ENCODE data around the gene BBX. TPM values are rescaled to one million over a fixed set of nuclear protein-coding genes. Genes with fewer than 3 reads are reported as not detected.
A peak's percentile ranks its signal among the peaks of the same experiment; 100 is the strongest.
"Not testable (repeated sequence)": the region's sequence is repeated elsewhere in the genome, so short reads cannot be mapped to it uniquely, and the experiment has no call there.

Gene BBX
- total RNA-seq, 1 donor from 2014 or later, result 39.5 TPM

DNA sequence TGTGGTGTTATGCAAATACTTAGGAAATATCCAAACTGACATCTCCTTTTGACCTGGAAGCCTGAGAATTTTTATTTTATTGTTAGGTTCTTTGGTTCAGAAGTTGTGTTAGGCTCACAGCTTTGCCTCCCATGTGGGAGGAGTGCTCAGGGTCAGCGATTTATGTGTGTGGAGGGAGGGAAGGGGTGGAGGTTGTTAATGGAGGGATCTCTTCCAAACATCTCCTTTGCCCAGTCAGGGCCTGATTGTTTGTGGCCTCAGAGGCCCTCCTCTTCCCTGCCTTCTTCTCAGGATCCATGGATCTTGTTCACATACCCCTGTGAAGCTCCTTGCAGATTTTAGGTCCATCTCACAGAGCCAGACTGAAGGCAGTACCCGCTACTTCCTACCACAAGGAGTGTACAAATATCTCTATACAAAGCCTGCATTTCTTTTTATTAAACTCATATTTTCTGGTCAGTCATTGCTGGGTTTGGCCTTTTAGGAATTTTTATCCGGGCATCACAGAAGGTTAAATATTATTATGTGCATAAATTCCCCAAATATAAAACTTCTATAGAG lies 40.3 kb downstream of the BBX start:
- intact Hi-C loops (cut with DNase I), result no loop called here
- Histone ChIP-seq H3K4me1 (peaks cover 13% of the 10 kb centered on the region), H3K27ac (no peak overlapping the region), H3K9me3 (no peaks in the 10 kb centered on the region), H3K27me3 (no peaks in the 10 kb centered on the region), H3K36me3 (no peaks in the 10 kb centered on the region), H3K4me3 (no peak overlapping the region)
- TF ChIP-seq POLR2A (IDR thresholded peaks at IDR 0.05), result no peak
- TF ChIP-seq POLR2AphosphoS5 (IDR thresholded peaks at IDR 0.05; ENCODE audit: insufficient read depth in 1 of 2, low read depth in 1 of 2), result no peak
- TF ChIP-seq, protein P1, sequence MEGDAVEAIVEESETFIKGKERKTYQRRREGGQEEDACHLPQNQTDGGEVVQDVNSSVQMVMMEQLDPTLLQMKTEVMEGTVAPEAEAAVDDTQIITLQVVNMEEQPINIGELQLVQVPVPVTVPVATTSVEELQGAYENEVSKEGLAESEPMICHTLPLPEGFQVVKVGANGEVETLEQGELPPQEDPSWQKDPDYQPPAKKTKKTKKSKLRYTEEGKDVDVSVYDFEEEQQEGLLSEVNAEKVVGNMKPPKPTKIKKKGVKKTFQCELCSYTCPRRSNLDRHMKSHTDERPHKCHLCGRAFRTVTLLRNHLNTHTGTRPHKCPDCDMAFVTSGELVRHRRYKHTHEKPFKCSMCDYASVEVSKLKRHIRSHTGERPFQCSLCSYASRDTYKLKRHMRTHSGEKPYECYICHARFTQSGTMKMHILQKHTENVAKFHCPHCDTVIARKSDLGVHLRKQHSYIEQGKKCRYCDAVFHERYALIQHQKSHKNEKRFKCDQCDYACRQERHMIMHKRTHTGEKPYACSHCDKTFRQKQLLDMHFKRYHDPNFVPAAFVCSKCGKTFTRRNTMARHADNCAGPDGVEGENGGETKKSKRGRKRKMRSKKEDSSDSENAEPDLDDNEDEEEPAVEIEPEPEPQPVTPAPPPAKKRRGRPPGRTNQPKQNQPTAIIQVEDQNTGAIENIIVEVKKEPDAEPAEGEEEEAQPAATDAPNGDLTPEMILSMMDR (IDR thresholded peaks at IDR 0.05), result no peak
- no peak for DNase-seq (ENCODE audit: extremely low spot score in 2 of 2)

GRCh38 chr3:107565244-107565643 lies 42.5 kb downstream of the BBX start:
- intact Hi-C loops (cut with DNase I); H3K4me3 ChIP-seq; H3K27me3 ChIP-seq; H3K9me3 ChIP-seq; H3K36me3 ChIP-seq; H3K27ac ChIP-seq; DNase-seq (ENCODE audit: extremely low spot score in 2 of 2): not testable (repeated sequence)
- H3K4me1 ChIP-seq, result peaks cover 13% of the 10 kb centered on the region

- H3K27ac ChIP-seq; H3K4me1 ChIP-seq; H3K27me3 ChIP-seq; H3K9me3 ChIP-seq; H3K36me3 ChIP-seq; H3K4me3 ChIP-seq; DNase-seq (ENCODE audit: extremely low spot score in 2 of 2); intact Hi-C loops (cut with DNase I): not testable (repeated sequence)
These were observed 48.3 kb downstream of the BBX start for GRCh38 chr3:107571089-107571488.

- DNase-seq (ENCODE audit: extremely low spot score in 2 of 2); H3K27ac ChIP-seq; H3K36me3 ChIP-seq; intact Hi-C loops (cut with DNase I); H3K9me3 ChIP-seq; H3K4me1 ChIP-seq; H3K27me3 ChIP-seq; H3K4me3 ChIP-seq: not testable (repeated sequence)
These were observed 48.7 kb downstream of the BBX start for GRCh38 chr3:107571492-107571891.

DNA sequence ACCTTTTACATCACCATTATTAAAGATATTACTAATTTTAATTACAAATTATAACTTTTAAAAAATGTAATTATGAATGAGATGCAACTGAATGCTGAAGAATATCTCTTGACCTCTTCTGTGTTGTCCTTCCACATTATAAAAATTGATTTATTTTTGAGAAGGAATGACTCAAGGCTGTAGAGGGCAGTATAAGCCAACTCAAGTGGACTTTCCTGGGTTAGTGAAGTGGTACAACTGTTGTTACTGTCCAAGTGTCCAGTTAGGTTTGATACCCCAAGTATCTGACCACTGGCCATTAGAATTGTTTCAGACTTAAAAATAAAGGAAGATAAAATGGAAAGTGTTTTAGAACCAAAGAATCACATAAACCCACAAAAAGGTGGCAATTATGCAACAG lies 51.9 kb downstream of the BBX start:
- H3K4me3 ChIP-seq, result no peak overlapping the region
- no peaks in the 10 kb centered on the region for H3K4me1 ChIP-seq
- no peak for DNase-seq (ENCODE audit: extremely low spot score in 2 of 2)
- H3K27me3 ChIP-seq, result no peaks in the 10 kb centered on the region
- no peak overlapping the region for H3K27ac ChIP-seq
- H3K36me3 ChIP-seq, result no peaks in the 10 kb centered on the region
- intact Hi-C loops (cut with DNase I), result no loop called here
- no peaks in the 10 kb centered on the region for H3K9me3 ChIP-seq
- no peak for TF ChIP-seq POLR2AphosphoS5 (IDR thresholded peaks at IDR 0.05; ENCODE audit: insufficient read depth in 1 of 2, low read depth in 1 of 2)
- TF ChIP-seq, protein P1 (IDR thresholded peaks at IDR 0.05), result peak in 2 of 3 experiments; percentile 7 to 32

DNA sequence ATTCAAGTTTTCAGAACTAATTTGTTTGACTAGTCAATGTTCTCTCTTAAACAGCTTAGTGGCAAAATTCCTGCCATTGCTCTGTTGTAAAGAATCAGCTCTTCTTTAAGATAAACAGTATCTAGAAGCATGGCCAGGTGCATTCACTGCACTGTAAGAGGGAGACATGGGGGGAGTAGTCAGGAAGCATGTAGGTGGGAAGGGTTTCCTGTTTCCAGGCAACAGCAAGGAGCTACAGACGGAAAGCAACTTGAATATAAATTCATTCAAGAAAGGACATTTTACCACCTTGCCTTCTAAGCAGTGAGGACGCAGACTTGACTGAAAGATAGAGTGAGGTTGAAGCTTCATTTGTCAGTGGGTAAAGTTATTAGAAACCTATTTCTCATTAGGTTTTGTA lies 55.3 kb downstream of the BBX start:
- H3K4me3 ChIP-seq, result no peak overlapping the region
- H3K4me1 ChIP-seq, result no peaks in the 10 kb centered on the region
- intact Hi-C loops (cut with DNase I), result no loop called here
- no peak for DNase-seq (ENCODE audit: extremely low spot score in 2 of 2)
- no peak overlapping the region for H3K27ac ChIP-seq
- no peaks in the 10 kb centered on the region for H3K9me3 ChIP-seq
- TF ChIP-seq, protein P1 (IDR thresholded peaks at IDR 0.05), result no peak
- TF ChIP-seq POLR2AphosphoS5 (IDR thresholded peaks at IDR 0.05; ENCODE audit: insufficient read depth in 1 of 2, low read depth in 1 of 2) (no peak), POLR2A (IDR thresholded peaks at IDR 0.05) (no peak)
- H3K27me3 ChIP-seq, result no peaks in the 10 kb centered on the region
- H3K36me3 ChIP-seq, result no peaks in the 10 kb centered on the region

DNA sequence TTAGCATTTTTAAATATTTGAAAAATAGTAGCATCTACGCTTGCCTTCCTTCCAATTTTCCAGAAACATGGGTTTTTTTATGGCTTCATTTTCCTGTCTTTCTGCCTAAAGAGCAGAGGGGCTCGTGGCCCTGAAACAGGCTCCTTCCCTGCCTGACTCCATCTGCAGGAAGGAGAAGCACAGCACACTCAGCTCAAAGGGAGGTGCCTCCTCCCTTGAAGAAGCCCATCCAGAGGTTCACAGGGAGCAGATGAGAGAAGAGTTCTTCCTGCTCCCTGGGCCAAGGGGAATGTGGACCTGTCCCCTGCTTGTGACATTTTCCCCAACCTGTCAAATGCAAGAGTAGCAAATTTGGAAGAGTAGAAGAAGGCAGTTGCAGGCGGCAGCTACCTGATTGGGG lies 55.8 kb downstream of the BBX start:
- intact Hi-C loops (cut with DNase I), result no loop called here
- no peak for TF ChIP-seq POLR2A (IDR thresholded peaks at IDR 0.05)
- no peak for TF ChIP-seq POLR2AphosphoS5 (IDR thresholded peaks at IDR 0.05; ENCODE audit: insufficient read depth in 1 of 2, low read depth in 1 of 2)
- TF ChIP-seq, protein P1 (IDR thresholded peaks at IDR 0.05), result no peak
- Histone ChIP-seq H3K27ac (no peak overlapping the region), H3K4me1 (no peaks in the 10 kb centered on the region), H3K27me3 (no peaks in the 10 kb centered on the region), H3K9me3 (no peaks in the 10 kb centered on the region), H3K36me3 (no peaks in the 10 kb centered on the region), H3K4me3 (no peak overlapping the region)
- no peak for DNase-seq (ENCODE audit: extremely low spot score in 2 of 2)

Data from vagina (tissue), 2 donors.